ENCODE results near the gene OTOA. TPM values are rescaled to one million over a fixed set of nuclear protein-coding genes. Genes with fewer than 3 reads are reported as not detected.
"Not testable (repeated sequence)": the region's sequence is repeated elsewhere in the genome, so short reads cannot be mapped to it uniquely, and the experiment has no call there.

OTOA gene
- total RNA-seq, 1 donor from 2014 or later, result 0.11 TPM

DNA sequence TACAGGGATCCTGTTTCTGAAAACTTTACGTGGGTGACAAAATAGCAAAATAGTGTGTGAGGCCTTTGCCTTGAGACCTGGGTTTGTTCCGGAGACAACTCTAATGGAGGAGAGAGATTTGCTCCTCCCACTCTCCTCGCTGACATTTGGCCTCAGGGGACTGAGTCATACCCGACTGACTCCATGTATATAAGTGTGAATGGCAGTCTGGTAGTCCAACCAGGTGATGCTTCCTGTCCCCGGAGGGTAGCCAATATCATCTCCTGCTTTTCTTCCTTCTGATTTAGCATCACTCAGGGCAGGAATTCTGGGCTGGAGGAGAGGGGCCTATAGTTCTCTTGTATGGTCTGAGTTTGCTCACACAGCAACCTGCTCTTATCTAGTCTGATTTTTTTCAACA lies 106.8 kb downstream of the OTOA start:
- H3K4me3 ChIP-seq (ENCODE audit: insufficient read depth, low read depth, low read length); H3K9me3 Mint-ChIP-seq (ENCODE audit: unreplicated experiment); H3K79me2 ChIP-seq (ENCODE audit: insufficient read depth, low read length); H3K4me3 Mint-ChIP-seq (ENCODE audit: unreplicated experiment); H3K27me3 ChIP-seq (ENCODE audit: insufficient read depth, low read length); H3K4me1 Mint-ChIP-seq (ENCODE audit: low read depth, unreplicated experiment); H2AFZ ChIP-seq (ENCODE audit: low read depth, low read length); H3K9me3 ChIP-seq (ENCODE audit: insufficient read depth, low read depth, low read length); H3K36me3 Mint-ChIP-seq (ENCODE audit: low read depth, unreplicated experiment); H4K20me1 ChIP-seq (ENCODE audit: insufficient read depth, low read length); H3K4me1 ChIP-seq (ENCODE audit: insufficient read depth, low read length); H3K4me2 ChIP-seq (ENCODE audit: low read length); DNase-seq (ENCODE audit: low read depth); H3K36me3 ChIP-seq (ENCODE audit: insufficient read depth, low read length); H3K27ac Mint-ChIP-seq (ENCODE audit: unreplicated experiment); H3K27me3 Mint-ChIP-seq (ENCODE audit: low read depth, unreplicated experiment); H3K9ac ChIP-seq (ENCODE audit: low read length); H3K27ac ChIP-seq (ENCODE audit: low read depth, low read length): not testable (repeated sequence)
- peak; percentile 60 for FAIRE-seq

DNA sequence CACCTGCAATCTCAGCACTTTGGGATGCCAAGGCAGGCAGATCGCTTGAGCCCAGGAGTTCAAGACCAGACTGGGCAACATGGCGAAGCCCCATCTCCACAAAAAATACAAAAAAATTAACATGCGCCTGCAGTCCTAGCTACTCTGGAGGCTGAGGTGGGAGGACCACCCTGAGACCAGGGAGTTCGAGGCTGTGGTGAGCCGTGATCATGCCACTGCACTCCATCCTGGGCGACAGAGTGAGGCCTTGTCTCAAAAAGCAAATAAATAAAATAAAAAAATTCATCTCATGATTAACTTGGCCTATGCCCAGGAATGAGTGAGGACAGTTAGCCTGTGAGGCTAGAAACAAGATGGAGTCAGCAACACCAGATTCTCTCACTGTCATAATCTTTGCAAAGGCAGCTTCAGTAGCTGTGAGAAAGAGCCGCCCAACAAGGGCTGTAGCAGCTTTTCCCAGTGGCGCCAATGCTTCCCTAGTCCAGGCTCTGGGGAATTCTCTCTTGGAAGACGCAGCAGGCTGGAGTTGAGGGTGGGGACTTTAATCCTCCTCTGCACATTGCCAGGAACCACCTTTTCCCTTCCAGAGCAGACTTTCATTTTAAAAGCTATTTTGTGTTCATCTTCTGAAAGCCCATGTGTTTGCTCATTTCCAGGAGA lies 108.9 kb downstream of the OTOA start:
- not testable (repeated sequence) for H3K27me3 Mint-ChIP-seq (ENCODE audit: low read depth, unreplicated experiment); DNase-seq (ENCODE audit: low read depth); H3K4me2 ChIP-seq (ENCODE audit: low read length); H3K4me3 Mint-ChIP-seq (ENCODE audit: unreplicated experiment); H3K27me3 ChIP-seq (ENCODE audit: insufficient read depth, low read length); H3K9me3 ChIP-seq (ENCODE audit: insufficient read depth, low read depth, low read length); FAIRE-seq; H3K9me3 Mint-ChIP-seq (ENCODE audit: unreplicated experiment); H3K36me3 ChIP-seq (ENCODE audit: insufficient read depth, low read length); H3K4me1 Mint-ChIP-seq (ENCODE audit: low read depth, unreplicated experiment); H3K36me3 Mint-ChIP-seq (ENCODE audit: low read depth, unreplicated experiment); H3K27ac ChIP-seq (ENCODE audit: low read depth, low read length); H3K4me3 ChIP-seq (ENCODE audit: insufficient read depth, low read depth, low read length); H3K27ac Mint-ChIP-seq (ENCODE audit: unreplicated experiment); H3K79me2 ChIP-seq (ENCODE audit: insufficient read depth, low read length); H2AFZ ChIP-seq (ENCODE audit: low read depth, low read length); H4K20me1 ChIP-seq (ENCODE audit: insufficient read depth, low read length); H3K9ac ChIP-seq (ENCODE audit: low read length); H3K4me1 ChIP-seq (ENCODE audit: insufficient read depth, low read length)

DNA sequence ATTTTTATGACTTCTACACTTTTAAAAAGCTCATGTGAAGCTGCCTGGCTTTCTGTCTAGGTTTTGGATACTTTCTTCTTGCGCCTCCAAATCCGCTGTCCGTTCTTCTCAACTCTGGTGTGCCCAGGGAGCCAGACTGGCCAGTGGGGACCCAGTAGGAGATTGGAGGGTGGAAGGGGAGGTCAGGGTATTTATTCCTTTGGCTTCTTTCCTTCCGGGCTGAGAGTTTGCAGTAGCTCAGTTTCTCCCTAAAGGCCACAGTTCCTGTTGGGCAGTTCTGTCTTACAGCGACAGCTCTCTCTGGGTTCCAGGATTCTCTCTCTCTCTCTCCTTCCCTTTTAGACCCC lies 109.4 kb downstream of the OTOA start:
- H3K27ac Mint-ChIP-seq (ENCODE audit: unreplicated experiment); H3K4me3 ChIP-seq (ENCODE audit: insufficient read depth, low read depth, low read length); FAIRE-seq; H3K27me3 Mint-ChIP-seq (ENCODE audit: low read depth, unreplicated experiment); H3K9ac ChIP-seq (ENCODE audit: low read length); H3K9me3 Mint-ChIP-seq (ENCODE audit: unreplicated experiment); H3K4me1 Mint-ChIP-seq (ENCODE audit: low read depth, unreplicated experiment); H3K27ac ChIP-seq (ENCODE audit: low read depth, low read length); H3K79me2 ChIP-seq (ENCODE audit: insufficient read depth, low read length); H3K9me3 ChIP-seq (ENCODE audit: insufficient read depth, low read depth, low read length); H3K27me3 ChIP-seq (ENCODE audit: insufficient read depth, low read length); H3K36me3 ChIP-seq (ENCODE audit: insufficient read depth, low read length); H3K4me1 ChIP-seq (ENCODE audit: insufficient read depth, low read length); H3K4me2 ChIP-seq (ENCODE audit: low read length); H3K36me3 Mint-ChIP-seq (ENCODE audit: low read depth, unreplicated experiment); H3K4me3 Mint-ChIP-seq (ENCODE audit: unreplicated experiment); DNase-seq (ENCODE audit: low read depth); H2AFZ ChIP-seq (ENCODE audit: low read depth, low read length); H4K20me1 ChIP-seq (ENCODE audit: insufficient read depth, low read length): not testable (repeated sequence)

DNA sequence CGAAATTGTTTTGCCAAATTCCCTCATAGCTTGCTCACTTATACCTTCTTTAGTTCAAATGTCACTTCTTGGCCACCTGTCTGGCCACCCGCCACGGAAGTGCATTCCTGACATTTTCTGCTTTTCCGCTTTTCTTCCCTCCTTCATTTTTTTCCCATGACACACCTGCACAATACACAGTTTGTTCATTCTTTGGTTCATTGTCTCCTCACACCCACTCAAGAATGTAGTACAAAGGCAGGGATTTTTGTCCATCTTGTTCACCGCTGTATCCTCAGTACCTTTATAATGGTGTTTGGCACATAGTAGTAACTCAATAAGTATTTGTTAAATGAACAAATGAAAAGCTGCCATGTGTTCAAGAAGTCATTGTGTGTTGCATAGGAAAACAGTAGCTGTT lies 116.8 kb downstream of the OTOA start:
- H3K4me2 ChIP-seq (ENCODE audit: low read length); H3K27ac Mint-ChIP-seq (ENCODE audit: unreplicated experiment); H4K20me1 ChIP-seq (ENCODE audit: insufficient read depth, low read length); H3K9me3 ChIP-seq (ENCODE audit: insufficient read depth, low read depth, low read length); H3K79me2 ChIP-seq (ENCODE audit: insufficient read depth, low read length); H3K36me3 Mint-ChIP-seq (ENCODE audit: low read depth, unreplicated experiment); H3K27me3 Mint-ChIP-seq (ENCODE audit: low read depth, unreplicated experiment); H3K4me1 Mint-ChIP-seq (ENCODE audit: low read depth, unreplicated experiment); H2AFZ ChIP-seq (ENCODE audit: low read depth, low read length); H3K36me3 ChIP-seq (ENCODE audit: insufficient read depth, low read length); H3K4me1 ChIP-seq (ENCODE audit: insufficient read depth, low read length); H3K9me3 Mint-ChIP-seq (ENCODE audit: unreplicated experiment); H3K27me3 ChIP-seq (ENCODE audit: insufficient read depth, low read length); H3K9ac ChIP-seq (ENCODE audit: low read length); H3K27ac ChIP-seq (ENCODE audit: low read depth, low read length); DNase-seq (ENCODE audit: low read depth); H3K4me3 Mint-ChIP-seq (ENCODE audit: unreplicated experiment); H3K4me3 ChIP-seq (ENCODE audit: insufficient read depth, low read depth, low read length); FAIRE-seq: not testable (repeated sequence)

DNA sequence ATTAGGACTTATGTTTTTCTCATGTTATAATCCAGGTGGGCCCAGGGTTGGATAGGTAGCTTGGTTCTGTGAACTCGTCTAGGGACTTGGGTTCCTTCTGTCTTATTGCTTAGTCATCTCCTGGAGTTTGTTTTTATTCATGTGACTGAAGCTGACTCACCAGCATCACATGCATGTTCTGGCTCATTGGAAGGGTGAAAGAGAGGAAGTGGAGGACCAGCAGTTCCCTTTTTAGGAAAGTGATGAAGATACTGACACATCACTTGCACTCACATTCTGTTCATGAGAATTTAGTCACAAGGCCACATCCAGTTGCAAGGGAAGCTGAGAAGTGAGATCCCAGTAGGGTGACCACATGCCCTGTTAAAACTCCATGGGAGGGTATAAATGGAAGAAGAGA lies 126.7 kb downstream of the OTOA start:
- not testable (repeated sequence) for H3K36me3 ChIP-seq (ENCODE audit: insufficient read depth, low read length); H3K4me3 Mint-ChIP-seq (ENCODE audit: unreplicated experiment); H3K9me3 Mint-ChIP-seq (ENCODE audit: unreplicated experiment); H3K9me3 ChIP-seq (ENCODE audit: insufficient read depth, low read depth, low read length); H3K27me3 ChIP-seq (ENCODE audit: insufficient read depth, low read length); H2AFZ ChIP-seq (ENCODE audit: low read depth, low read length); H3K4me1 Mint-ChIP-seq (ENCODE audit: low read depth, unreplicated experiment); H3K27ac Mint-ChIP-seq (ENCODE audit: unreplicated experiment); H3K9ac ChIP-seq (ENCODE audit: low read length); H3K4me1 ChIP-seq (ENCODE audit: insufficient read depth, low read length); H3K36me3 Mint-ChIP-seq (ENCODE audit: low read depth, unreplicated experiment); H4K20me1 ChIP-seq (ENCODE audit: insufficient read depth, low read length); H3K4me3 ChIP-seq (ENCODE audit: insufficient read depth, low read depth, low read length); H3K27ac ChIP-seq (ENCODE audit: low read depth, low read length); H3K27me3 Mint-ChIP-seq (ENCODE audit: low read depth, unreplicated experiment); H3K79me2 ChIP-seq (ENCODE audit: insufficient read depth, low read length); DNase-seq (ENCODE audit: low read depth); H3K4me2 ChIP-seq (ENCODE audit: low read length)
- peak; percentile 89 for FAIRE-seq

DNA sequence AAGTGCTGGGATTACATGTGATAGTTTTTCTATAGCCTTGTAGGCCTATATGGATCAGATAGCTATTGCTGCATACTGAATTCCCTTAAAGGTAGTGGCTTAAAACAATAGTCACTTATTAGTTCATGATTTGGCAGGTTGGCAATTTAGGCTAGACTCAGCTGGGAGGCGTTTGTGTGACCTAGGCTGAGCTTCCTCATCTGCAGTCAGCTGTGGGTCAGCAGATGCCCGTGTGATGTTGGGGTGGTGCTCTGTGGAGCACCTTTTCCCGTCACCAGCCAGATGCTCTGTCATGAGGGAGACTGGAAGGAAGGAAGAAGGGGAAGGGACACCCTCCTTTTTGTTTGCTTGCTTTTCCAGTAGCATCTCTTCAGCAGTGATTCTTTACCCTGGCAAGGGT lies 129.5 kb downstream of the OTOA start:
- not testable (repeated sequence) for H3K36me3 ChIP-seq (ENCODE audit: insufficient read depth, low read length); H3K9ac ChIP-seq (ENCODE audit: low read length); H3K4me3 ChIP-seq (ENCODE audit: insufficient read depth, low read depth, low read length); H3K4me1 Mint-ChIP-seq (ENCODE audit: low read depth, unreplicated experiment); H3K27ac Mint-ChIP-seq (ENCODE audit: unreplicated experiment); H3K4me2 ChIP-seq (ENCODE audit: low read length); H3K9me3 ChIP-seq (ENCODE audit: insufficient read depth, low read depth, low read length); H3K27ac ChIP-seq (ENCODE audit: low read depth, low read length); H3K27me3 Mint-ChIP-seq (ENCODE audit: low read depth, unreplicated experiment); H3K9me3 Mint-ChIP-seq (ENCODE audit: unreplicated experiment); H3K79me2 ChIP-seq (ENCODE audit: insufficient read depth, low read length); H3K36me3 Mint-ChIP-seq (ENCODE audit: low read depth, unreplicated experiment); H3K4me3 Mint-ChIP-seq (ENCODE audit: unreplicated experiment); FAIRE-seq; H3K4me1 ChIP-seq (ENCODE audit: insufficient read depth, low read length); H2AFZ ChIP-seq (ENCODE audit: low read depth, low read length); H4K20me1 ChIP-seq (ENCODE audit: insufficient read depth, low read length); DNase-seq (ENCODE audit: low read depth); H3K27me3 ChIP-seq (ENCODE audit: insufficient read depth, low read length)

Data from astrocyte (in vitro differentiated cells and primary cell).